Ovary (tissue), 9 donors: ENCODE results near the gene MCTP1. TPM values are rescaled to one million over a fixed set of nuclear protein-coding genes. Genes with fewer than 3 reads are reported as not detected.

Experiments used
- DNase-seq, 5 donors: peaks; one replicate each; pipeline ENCODE4 v3.0.0-alpha.2; 2019 to 2020
- H3K27ac ChIP-seq, 2 donors: fragments of 200-600 bp; one replicate each; pipeline versions ENCODE4 v1.5.1 to v1.8.0; 2019 to 2022
- H3K27me3 ChIP-seq: fragments of 200-600 bp; one replicate; pipeline ENCODE4 v1.8.0; 2022
- H3K36me3 ChIP-seq: fragments of 200-600 bp; sonication (generic); one replicate; pipeline ENCODE4 v1.5.1; 2019
- H3K4me1 ChIP-seq: one replicate; pipeline ENCODE4 v1.8.1; 2013; ENCODE audit warnings: mild to moderate bottlenecking, moderate library complexity; ENCODE audit not compliant: insufficient read depth
- H3K4me3 ChIP-seq: fragments of 200-600 bp; sonication (generic); one replicate; pipeline ENCODE4 v1.5.1; 2017
- H3K9me3 ChIP-seq, 2 donors: fragments of 200-600 bp in 1 of 2; sonication (generic) in 1 of 2; one replicate each; pipeline versions ENCODE4 v1.5.1 to v1.8.1; 2013 to 2019; ENCODE audit warnings: mild to moderate bottlenecking in 1 of 2, moderate library complexity in 1 of 2
- EP300 ChIP-seq: sonication (generic); formaldehyde crosslinking; IDR thresholded peaks from one replicate; pipeline ENCODE4 v1.6.1; 2017; ENCODE audit warnings: antibody characterized with exemption
- POLR2A ChIP-seq: fragments of 450-650 bp; IDR thresholded peaks from one replicate; pipeline ENCODE4 v1.6.1; 2017; ENCODE audit warnings: antibody characterized with exemption, mild to moderate bottlenecking, moderate library complexity
- WGBS, 3 donors: extraction: QIAGEN DNeasy Blood & Tissue Kit in 1 of 3; methylation state at CpG; one replicate each; pipeline versions ENCODE4 v1.1.5 to v1.1.7; 2013 to 2017; 5-methylcytosine and 5-hydroxymethylcytosine counted together
- intact Hi-C, 4 donors: fragments of 100-400 bp; cut with DNase I; formaldehyde crosslinking; loops; one replicate each; pipeline versions ENCODE4 v1.11.0 to v1.15.1; 2022 to 2023
- polyA plus RNA-seq, 2 donors: library from polyadenylated mRNA; stranded (reverse); fragments of 200-250 nt in 1 of 2; fragments of 350-450 nt in 1 of 2; fragmentation: Illumina TruSeq in 1 of 2; extraction: RNeasy Lipid Tissue Mini Kit (QIAGEN cat#74804) in 1 of 2; gene quantifications; one replicate each; pipeline ENCODE4 v1.2.3, GENCODE V29; 2013 to 2014
- total RNA-seq, 7 donors: library from RNA; depleted of rRNA in 2 of 7; stranded (reverse); fragments of >200 nt in 2 of 7; fragmentation: NEBNext Ultra II Directional in 3 of 7; extraction: Animal tissue kit (Norgen Biotek cat#: 25700) in 3 of 7; gene quantifications; one replicate each; pipeline versions ENCODE4 v1.1.0 to v1.2.4, GENCODE V29; 2016 to 2023
- TF ChIP-seq, protein P1 (sequence below), 3 donors: fragments of 450-650 bp in 2 of 3; fragments of 200-600 bp in 1 of 3; IDR thresholded peaks; one replicate each; pipeline versions ENCODE4 v1.5.1 to v1.8.0; 2016 to 2022; ENCODE audit warnings: antibody characterized with exemption in 3 of 3, mild to moderate bottlenecking in 1 of 3
- donor health status: DM: no; HTN: no; CAD: no; lungs with moderate emphysema.
- donor health status: DM: no; HTN: no; CAD: no.
- donor health status: Bipolar disorder and iron deficiency.
- donor health status: DM: yes; HTN: yes; CAD: no.
- donor health status: DM: no; HTN: no; CAD: no.
- donor health status: DM: yes; HTN: yes; CAD: no.

The MCTP1 gene
- total and polyA plus RNA-seq, 9 donors, result 1.7 to 11.4 (median 5.0) TPM

- Histone ChIP-seq H3K9me3 (no peaks in the 10 kb centered on the region), H3K4me1 (no peaks in the 10 kb centered on the region), H3K36me3 (no peaks in the 10 kb centered on the region), H3K27me3 (no peaks in the 10 kb centered on the region), H3K27ac (no peak overlapping the region), H3K4me3 (no peak overlapping the region)
- TF ChIP-seq, protein P1, sequence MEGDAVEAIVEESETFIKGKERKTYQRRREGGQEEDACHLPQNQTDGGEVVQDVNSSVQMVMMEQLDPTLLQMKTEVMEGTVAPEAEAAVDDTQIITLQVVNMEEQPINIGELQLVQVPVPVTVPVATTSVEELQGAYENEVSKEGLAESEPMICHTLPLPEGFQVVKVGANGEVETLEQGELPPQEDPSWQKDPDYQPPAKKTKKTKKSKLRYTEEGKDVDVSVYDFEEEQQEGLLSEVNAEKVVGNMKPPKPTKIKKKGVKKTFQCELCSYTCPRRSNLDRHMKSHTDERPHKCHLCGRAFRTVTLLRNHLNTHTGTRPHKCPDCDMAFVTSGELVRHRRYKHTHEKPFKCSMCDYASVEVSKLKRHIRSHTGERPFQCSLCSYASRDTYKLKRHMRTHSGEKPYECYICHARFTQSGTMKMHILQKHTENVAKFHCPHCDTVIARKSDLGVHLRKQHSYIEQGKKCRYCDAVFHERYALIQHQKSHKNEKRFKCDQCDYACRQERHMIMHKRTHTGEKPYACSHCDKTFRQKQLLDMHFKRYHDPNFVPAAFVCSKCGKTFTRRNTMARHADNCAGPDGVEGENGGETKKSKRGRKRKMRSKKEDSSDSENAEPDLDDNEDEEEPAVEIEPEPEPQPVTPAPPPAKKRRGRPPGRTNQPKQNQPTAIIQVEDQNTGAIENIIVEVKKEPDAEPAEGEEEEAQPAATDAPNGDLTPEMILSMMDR (IDR thresholded peaks at IDR 0.05), result no peak
- no peak for TF ChIP-seq EP300
- 77 to 84% (median 79%) methylated on average over 2 of the region's 2 CpGs for WGBS, 3 donors
- intact Hi-C loops, result no loop called here
- no peak for DNase-seq
These were observed 93.6 kb downstream of the MCTP1 start for GRCh38 chr5:95191330-95191729.

DNA sequence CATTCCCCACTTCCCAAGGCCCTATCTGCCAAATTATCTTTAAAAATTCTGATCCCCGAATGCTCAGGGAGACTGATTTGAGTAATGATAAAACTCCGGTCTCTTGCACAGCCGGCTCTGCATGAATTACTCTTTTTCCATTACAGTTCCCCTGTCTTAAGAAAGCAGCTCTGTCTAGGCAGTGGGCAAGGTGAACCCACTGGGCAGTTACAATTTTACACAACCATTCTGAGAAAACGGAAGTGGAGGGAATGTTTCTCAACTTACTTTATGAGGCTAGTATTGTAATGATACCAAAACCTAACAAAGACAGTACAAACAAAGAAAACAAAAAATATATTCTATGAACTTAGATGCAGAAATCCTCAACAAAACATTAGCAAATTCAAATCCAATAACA is 100.0 kb downstream of the MCTP1 start:
- Histone ChIP-seq H3K9me3 (no peaks in the 10 kb centered on the region), H3K27ac (no peak overlapping the region), H3K27me3 (no peaks in the 10 kb centered on the region), H3K4me1 (no peaks in the 10 kb centered on the region), H3K4me3 (no peak overlapping the region), H3K36me3 (no peaks in the 10 kb centered on the region)
- intact Hi-C loops, result no loop called here
- no peak for DNase-seq
- whole genome bisulfite sequencing, 3 donors, result 77 to 85% (median 77%) methylated on average over 4 of the region's 4 CpGs
- TF ChIP-seq POLR2A (no peak), EP300 (no peak)
- TF ChIP-seq, protein P1 (IDR thresholded peaks at IDR 0.05), result no peak

- no peak for DNase-seq
- no peaks in the 10 kb centered on the region for H3K4me1 ChIP-seq
- TF ChIP-seq POLR2A (no peak), EP300 (no peak)
- TF ChIP-seq, protein P1 (IDR thresholded peaks at IDR 0.05), result no peak
- intact Hi-C loops, result no loop called here
- no peak overlapping the region for H3K27ac ChIP-seq
- WGBS, 3 donors, result 55 to 68% (median 55%) methylated on average over 3 of the region's 3 CpGs
- H3K36me3 ChIP-seq, result no peaks in the 10 kb centered on the region
- H3K9me3 ChIP-seq, result no peaks in the 10 kb centered on the region
- H3K4me3 ChIP-seq, result no peak overlapping the region
- no peaks in the 10 kb centered on the region for H3K27me3 ChIP-seq
These were observed 103.2 kb downstream of the MCTP1 start for GRCh38 chr5:95181644-95182043.

DNA sequence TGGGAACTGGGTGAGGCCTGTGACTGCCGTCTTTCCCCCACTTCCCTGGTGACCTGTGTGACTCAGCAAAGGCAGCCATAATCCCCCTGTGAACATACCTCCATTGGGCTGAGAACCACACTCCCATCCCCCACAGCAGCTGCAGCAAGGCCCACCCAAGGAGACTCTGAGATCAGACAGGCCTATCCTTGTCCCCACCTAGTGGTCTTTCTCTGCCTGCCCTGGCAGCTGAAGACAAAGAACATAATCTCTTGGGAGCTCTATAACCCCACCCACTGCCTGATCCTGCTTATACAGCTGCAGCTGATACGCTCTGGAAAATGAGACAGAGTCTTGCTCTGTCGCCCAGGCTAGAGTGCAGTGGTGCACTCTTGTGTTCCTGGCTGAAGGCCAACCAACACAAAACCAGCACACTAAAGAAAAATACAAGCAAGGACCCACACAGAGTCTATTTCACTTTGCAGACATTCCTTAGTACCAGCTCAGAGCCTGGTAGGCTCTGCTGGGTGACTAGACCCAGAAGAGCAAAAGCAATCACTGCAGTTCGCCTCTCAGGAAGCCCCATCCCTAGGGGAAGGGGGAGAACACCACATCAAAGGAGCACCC is 106.7 kb downstream of the MCTP1 start:
- Histone ChIP-seq H3K4me3 (no peak overlapping the region), H3K36me3 (no peaks in the 10 kb centered on the region), H3K27me3 (no peaks in the 10 kb centered on the region), H3K27ac (no peak overlapping the region), H3K9me3 (no peaks in the 10 kb centered on the region), H3K4me1 (no peaks in the 10 kb centered on the region)
- DNase-seq, result no peak
- intact Hi-C loops, result no loop called here
- 39 to 49% (median 47%) methylated on average over 4 of the region's 4 CpGs for WGBS, 3 donors
- TF ChIP-seq, protein P1 (IDR thresholded peaks at IDR 0.05), result no peak
- TF ChIP-seq POLR2A (no peak), EP300 (no peak)
